PC-3 (cell line): ENCODE measurements around the gene RABGGTA. TPM values are rescaled to one million over a fixed set of nuclear protein-coding genes. Genes with fewer than 3 reads are reported as not detected.

Experiments
- ATAC-seq: fragments of 200-7000 bp; cut with Tn5 transposase; 2 replicates; pipeline ENCODE4 v1.9.1; 2020; ENCODE audit warnings: mild to moderate bottlenecking, moderate library complexity
- BruUV-seq: library from RNA; stranded (reverse); fragments of 400-500 nt; replicated peaks from 2 replicates; lab custom pipeline; 2021; lab: Mats Ljungman, UMichigan
- CTCF ChIA-PET: fragments of 300-600 bp; sonication (Branson Sonifier 250); formaldehyde crosslinking; loops from one replicate; lab custom pipeline; 2022; ENCODE audit warnings: antibody characterized with exemption; lab: Charles Lee
- POLR2A ChIA-PET: fragments of 300-600 bp; sonication (Branson Sonifier 250); formaldehyde crosslinking; loops from one replicate; lab custom pipeline; 2022; ENCODE audit warnings: antibody characterized with exemption; ENCODE audit not compliant: unreplicated experiment; lab: Charles Lee
- DNase-seq: peaks from one replicate; pipeline ENCODE4 v3.0.0-alpha.2; 2015
- H2AFZ ChIP-seq: fragments of 300-600 bp; sonication (generic); 2 replicates; pipeline ENCODE4 v1.6.0; 2016; ENCODE audit warnings: antibody characterized with exemption, low read length
- H3F3A ChIP-seq: fragments of 300-600 bp; sonication (generic); one replicate; pipeline ENCODE4 v1.6.0; 2017; ENCODE audit warnings: antibody characterized with exemption, low read length, control low read depth, mild to moderate bottlenecking; ENCODE audit not compliant: unreplicated experiment
- H3K27ac ChIP-seq: fragments of 300-600 bp; sonication (generic); 2 replicates; pipeline ENCODE4 v1.5.1; 2016; ENCODE audit warnings: mild to moderate bottlenecking, low read length
- H3K27me3 ChIP-seq: fragments of 300-600 bp; sonication (generic); 2 replicates; pipeline ENCODE4 v1.6.1; 2016; ENCODE audit warnings: low read length, mixed read lengths
- H3K36me3 ChIP-seq: fragments of 300-600 bp; sonication (generic); 2 replicates; pipeline ENCODE4 v1.6.1; 2016; ENCODE audit warnings: low read depth, mixed run types, low read length, mixed read lengths
- H3K4me1 ChIP-seq: fragments of 300-600 bp; sonication (generic); 2 replicates; pipeline ENCODE4 v1.5.1; 2016; ENCODE audit warnings: low read length; ENCODE audit not compliant: insufficient read depth
- H3K4me2 ChIP-seq: fragments of 300-600 bp; sonication (generic); 2 replicates; pipeline ENCODE4 v1.6.0; 2016; ENCODE audit warnings: low read length
- H3K4me3 ChIP-seq: fragments of 300-600 bp; sonication (generic); 2 replicates; pipeline ENCODE4 v1.5.1; 2016; ENCODE audit warnings: mild to moderate bottlenecking, low read length, mixed read lengths
- H3K79me2 ChIP-seq: fragments of 300-600 bp; sonication (generic); 2 replicates; pipeline ENCODE4 v1.6.1; 2017; ENCODE audit warnings: low read length, mixed read lengths
- H3K9ac ChIP-seq: fragments of 300-600 bp; sonication (generic); 2 replicates; pipeline ENCODE4 v1.6.0; 2016; ENCODE audit warnings: mild to moderate bottlenecking, low read length
- H3K9me2 ChIP-seq: fragments of 300-600 bp; sonication (generic); replicated peaks from 2 replicates; pipeline ENCODE4 v1.6.1; 2016; ENCODE audit warnings: mixed run types, low read length, mixed read lengths
- H3K9me3 ChIP-seq: fragments of 300-600 bp; sonication (generic); 2 replicates; pipeline ENCODE4 v1.6.1; 2016; ENCODE audit warnings: low read length, mixed read lengths
- H4K20me1 ChIP-seq: fragments of 300-600 bp; sonication (generic); 2 replicates; pipeline ENCODE4 v1.6.1; 2016; ENCODE audit warnings: low read length, mixed read lengths
- EZH2 ChIP-seq: fragments of 300-600 bp; sonication (generic); IDR thresholded peaks from one replicate; pipeline ENCODE4 v1.6.1; 2017; ENCODE audit warnings: antibody characterized with exemption, mild to moderate bottlenecking, low read length; ENCODE audit not compliant: unreplicated experiment
- EZH2phosphoT487 ChIP-seq: fragments of 300-600 bp; sonication (generic); IDR thresholded peaks from 2 replicates; pipeline ENCODE4 v1.6.1; 2018; ENCODE audit warnings: mild to moderate bottlenecking, antibody characterized with exemption, low read length, borderline replicate concordance
- intact Hi-C: fragments of 100-400 bp; cut with micrococcal nuclease; formaldehyde crosslinking; loops from 2 replicates; pipeline ENCODE4 v1.9.0; 2023
- total RNA-seq: library from RNA; depleted of rRNA; stranded (reverse); fragments of >200 nt; gene quantifications from 2 replicates; pipeline ENCODE4 v1.2.3, GENCODE V29; 2014
- TF ChIP-seq, protein P1 (sequence below): fragments of 300-600 bp; sonication (generic); conservative IDR thresholded peaks from 2 replicates; pipeline ENCODE4 v1.5.1; 2017; ENCODE audit warnings: antibody characterized with exemption, low read depth, mild to moderate bottlenecking, low read length

RABGGTA gene
- total RNA-seq, 1 experiment from 2014 or later = 39.2 TPM

DNA sequence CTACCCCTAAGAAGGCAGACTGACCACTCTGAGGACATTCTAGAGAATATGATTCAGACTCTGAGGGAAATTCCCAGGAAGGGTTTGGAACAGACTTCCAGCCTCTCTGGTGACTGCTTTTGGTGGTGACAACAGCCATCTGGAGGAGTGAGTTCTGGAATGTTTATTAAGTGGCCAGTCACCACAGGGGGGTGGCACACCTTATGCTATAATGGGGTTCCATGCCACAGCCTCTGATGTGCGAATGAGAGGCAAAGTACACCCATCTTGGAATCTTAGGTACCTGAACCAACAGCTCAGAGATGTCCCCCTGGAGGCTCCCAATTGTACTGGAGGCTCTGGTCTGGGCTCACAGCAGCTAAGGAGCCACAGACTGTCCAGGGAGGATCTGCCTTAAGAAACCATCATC is 19.5 kb downstream of the RABGGTA start:
- H3F3A ChIP-seq = no peaks in the 10 kb centered on the region
- intact Hi-C loops = no loop called here
- H3K27ac ChIP-seq = no peak overlapping the region
- H3K36me3 ChIP-seq = no peaks in the 10 kb centered on the region; the same call in 1 of the 2 replicates
- H3K79me2 ChIP-seq = no peaks in the 10 kb centered on the region
- CTCF ChIA-PET = no interaction called here
- no peaks in the 10 kb centered on the region for H4K20me1 ChIP-seq
- no peaks in the 10 kb centered on the region for H3K27me3 ChIP-seq
- POLR2A ChIA-PET = no interaction called here
- no peak overlapping the region for H3K9ac ChIP-seq
- ATAC-seq = 0 out of 2 replicates have a peak, but pooled peaks have one; percentile 24
- no peak overlapping the region for H2AFZ ChIP-seq
- DNase-seq = peak; percentile 15
- H3K4me1 ChIP-seq = 0 out of 2 replicates have a peak, but pooled peaks cover 10% of the 10 kb centered on the region
- TF ChIP-seq EZH2 (no peak), EZH2phosphoT487 (no peak)
- TF ChIP-seq, protein P1, sequence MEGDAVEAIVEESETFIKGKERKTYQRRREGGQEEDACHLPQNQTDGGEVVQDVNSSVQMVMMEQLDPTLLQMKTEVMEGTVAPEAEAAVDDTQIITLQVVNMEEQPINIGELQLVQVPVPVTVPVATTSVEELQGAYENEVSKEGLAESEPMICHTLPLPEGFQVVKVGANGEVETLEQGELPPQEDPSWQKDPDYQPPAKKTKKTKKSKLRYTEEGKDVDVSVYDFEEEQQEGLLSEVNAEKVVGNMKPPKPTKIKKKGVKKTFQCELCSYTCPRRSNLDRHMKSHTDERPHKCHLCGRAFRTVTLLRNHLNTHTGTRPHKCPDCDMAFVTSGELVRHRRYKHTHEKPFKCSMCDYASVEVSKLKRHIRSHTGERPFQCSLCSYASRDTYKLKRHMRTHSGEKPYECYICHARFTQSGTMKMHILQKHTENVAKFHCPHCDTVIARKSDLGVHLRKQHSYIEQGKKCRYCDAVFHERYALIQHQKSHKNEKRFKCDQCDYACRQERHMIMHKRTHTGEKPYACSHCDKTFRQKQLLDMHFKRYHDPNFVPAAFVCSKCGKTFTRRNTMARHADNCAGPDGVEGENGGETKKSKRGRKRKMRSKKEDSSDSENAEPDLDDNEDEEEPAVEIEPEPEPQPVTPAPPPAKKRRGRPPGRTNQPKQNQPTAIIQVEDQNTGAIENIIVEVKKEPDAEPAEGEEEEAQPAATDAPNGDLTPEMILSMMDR = no peak
- H3K9me3 ChIP-seq = no peaks in the 10 kb centered on the region
- no peak overlapping the region for H3K4me3 ChIP-seq
- H3K4me2 ChIP-seq = no peak overlapping the region
- no peaks in the 10 kb centered on the region for H3K9me2 ChIP-seq
- no TSS peak for BruUV-seq

DNA sequence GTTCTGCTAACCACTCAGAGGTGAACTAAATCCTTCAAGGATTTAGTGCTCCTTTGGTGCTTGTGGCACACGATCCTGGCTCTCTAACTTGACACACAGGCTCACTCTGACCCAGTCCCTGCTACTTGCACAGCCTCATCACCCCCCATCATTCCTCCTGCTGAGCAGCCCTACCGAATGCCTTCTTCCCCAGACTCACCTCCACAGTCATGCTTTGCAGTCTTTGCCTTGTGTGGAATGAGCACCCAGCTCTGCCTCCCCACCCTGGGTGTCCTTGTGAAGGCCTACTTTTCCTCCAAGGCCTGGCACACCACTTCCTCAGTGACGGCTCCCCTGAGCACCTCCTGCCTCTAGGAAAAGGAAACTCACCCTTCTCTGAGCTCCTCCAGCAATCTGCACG is 21.0 kb downstream of the RABGGTA start:
- Histone ChIP-seq H3K9ac (no peak overlapping the region), H3K4me2 (no peak overlapping the region), H3K27ac (no peak overlapping the region), H3K4me1 (0 out of 2 replicates have a peak, but pooled peaks cover 10% of the 10 kb centered on the region), H2AFZ (no peak overlapping the region), H3K36me3 (no peaks in the 10 kb centered on the region; the same call in 1 of the 2 replicates), H4K20me1 (no peaks in the 10 kb centered on the region), H3K79me2 (no peaks in the 10 kb centered on the region), H3F3A (no peaks in the 10 kb centered on the region), H3K9me2 (no peaks in the 10 kb centered on the region), H3K4me3 (no peak overlapping the region), H3K27me3 (no peaks in the 10 kb centered on the region), H3K9me3 (no peaks in the 10 kb centered on the region)
- no TSS peak for BruUV-seq
- ChIA-PET CTCF (no interaction called here), POLR2A (no interaction called here)
- TF ChIP-seq, protein P1 = no peak
- no peak for TF ChIP-seq EZH2phosphoT487
- TF ChIP-seq EZH2 = no peak
- no peak for DNase-seq
- ATAC-seq = no peak
- intact Hi-C loops = no loop called here

DNA sequence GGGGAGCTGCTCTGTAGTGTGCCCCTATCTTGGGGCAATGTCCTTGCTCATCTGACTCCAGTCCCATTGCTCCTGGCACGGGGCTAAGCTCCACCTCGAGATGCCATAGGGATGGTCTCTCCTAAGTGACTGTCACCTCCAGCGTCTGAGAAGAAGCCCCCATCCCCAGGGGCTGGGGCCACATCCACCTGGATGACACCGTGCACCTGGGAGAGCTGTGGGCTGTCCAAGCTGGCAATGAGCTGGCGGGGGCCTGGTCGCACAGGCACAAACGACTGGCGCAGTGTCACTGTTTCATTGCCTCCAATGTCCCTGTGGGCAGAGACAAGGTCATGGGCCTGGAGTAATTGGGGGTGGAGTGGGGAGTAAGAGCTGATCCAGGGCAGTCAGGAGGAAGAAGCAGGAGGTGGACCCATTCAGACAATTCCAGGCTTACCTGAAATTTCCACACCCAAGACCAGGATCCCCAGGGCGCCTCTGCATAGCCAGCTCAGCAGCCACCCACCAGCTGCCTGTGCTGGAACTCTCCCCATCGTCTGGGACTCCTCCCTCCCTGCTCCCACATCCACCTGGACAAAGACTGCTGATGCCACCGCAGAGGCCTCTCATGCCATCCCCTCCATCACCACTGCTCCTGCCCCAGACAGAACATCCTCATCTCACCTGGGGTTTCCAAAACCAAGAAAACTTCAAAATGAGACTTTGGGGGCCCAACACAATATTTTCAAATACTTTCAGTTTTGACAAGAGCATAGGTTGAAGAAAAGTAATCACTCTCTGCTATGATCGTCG is 22.0 kb downstream of the RABGGTA start:
- Histone ChIP-seq H3K9me2 (no peaks in the 10 kb centered on the region), H3K9ac (no peak overlapping the region), H3K27me3 (no peaks in the 10 kb centered on the region), H3K4me3 (no peak overlapping the region), H3K4me2 (no peak overlapping the region), H4K20me1 (no peaks in the 10 kb centered on the region), H3F3A (no peaks in the 10 kb centered on the region), H3K36me3 (no peaks in the 10 kb centered on the region; the same call in 1 of the 2 replicates), H3K4me1 (0 out of 2 replicates have a peak, but pooled peaks cover 10% of the 10 kb centered on the region), H3K79me2 (no peaks in the 10 kb centered on the region), H3K27ac (no peak overlapping the region), H3K9me3 (no peaks in the 10 kb centered on the region), H2AFZ (no peak overlapping the region)
- ATAC-seq = no peak
- CTCF ChIA-PET = no interaction called here
- no TSS peak for BruUV-seq
- intact Hi-C loops = no loop called here
- POLR2A ChIA-PET = no interaction called here
- TF ChIP-seq, protein P1 = no peak
- TF ChIP-seq EZH2 (no peak), EZH2phosphoT487 (no peak)
- DNase-seq = no peak
